ENCODE measurements around the gene MTFMT.

MTFMT gene

GRCh38 chr15:64981812-64982431, 47.5 kb downstream of the MTFMT start:
- no peak for DNase-seq

DNA sequence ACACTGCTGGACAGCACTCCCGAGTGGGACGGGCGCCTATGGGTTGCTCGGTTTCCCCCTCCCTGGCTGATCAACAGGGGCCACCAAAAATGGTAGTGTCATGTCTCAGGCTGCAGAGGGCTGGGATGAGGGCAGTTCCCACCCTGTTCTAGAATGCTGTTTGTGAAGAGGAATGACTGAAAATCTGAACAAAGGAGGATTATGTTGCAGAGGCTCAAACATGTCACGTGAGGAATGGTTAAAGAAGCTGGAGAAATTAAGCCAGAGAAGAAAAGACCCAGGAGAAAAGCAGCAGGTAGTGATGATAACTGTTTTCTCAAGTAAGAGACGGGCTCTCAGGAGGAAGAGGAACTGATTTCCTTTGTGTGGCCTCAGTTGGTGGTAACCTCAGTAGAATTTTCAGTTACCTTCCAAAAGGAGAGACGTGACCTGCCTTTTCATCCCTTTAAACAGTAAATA, 50.2 kb downstream of the MTFMT start:
- DNase-seq, result no peak

DNA sequence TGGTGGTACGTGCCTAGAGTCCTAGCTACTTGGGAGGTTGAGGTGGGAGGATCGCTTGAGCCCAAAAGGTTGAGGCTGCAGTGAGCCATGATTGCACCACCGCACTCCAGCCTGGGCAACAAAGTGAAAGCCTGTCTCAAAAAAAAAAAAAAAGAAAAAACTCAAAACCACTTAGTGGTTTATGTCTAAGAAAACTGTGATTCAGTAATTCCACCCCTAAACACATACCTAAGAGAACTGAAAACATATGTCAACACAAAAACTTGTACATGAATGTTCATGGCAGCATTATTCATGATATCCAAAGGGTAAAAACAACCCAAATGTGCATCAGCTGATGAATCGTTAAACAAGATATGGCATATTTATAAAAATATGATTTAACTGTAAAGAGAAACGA, 54.0 kb downstream of the MTFMT start:
- no peak for DNase-seq

DNA sequence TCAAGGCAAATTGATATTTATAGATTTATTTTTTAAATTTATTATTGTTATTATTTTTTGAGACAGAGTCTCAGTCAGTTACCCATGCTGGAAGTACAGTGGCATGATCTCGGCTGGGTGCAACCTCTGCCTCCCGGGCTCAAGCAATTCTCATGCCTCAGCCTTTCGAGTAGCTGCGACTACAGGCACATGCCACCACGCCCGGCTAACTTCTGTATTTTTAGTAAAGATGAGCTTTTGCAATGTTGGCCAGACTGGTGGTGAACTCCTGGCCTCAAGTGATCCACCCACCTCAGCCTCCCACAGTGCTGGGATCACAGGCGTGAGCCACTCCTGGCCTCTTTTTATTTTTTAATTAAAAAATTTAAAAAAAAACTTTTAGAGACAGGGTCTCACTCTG, 58.7 kb downstream of the MTFMT start:
- no peak for DNase-seq

- DNase-seq, result no peak
These were observed 60.0 kb downstream of the MTFMT start for GRCh38 chr15:64969401-64969800.

GRCh38 chr15:64961013-64961412, 68.4 kb downstream of the MTFMT start:
- no peak for DNase-seq

- no peak for DNase-seq
These were observed 69.3 kb downstream of the MTFMT start for GRCh38 chr15:64960153-64960552.

DNA sequence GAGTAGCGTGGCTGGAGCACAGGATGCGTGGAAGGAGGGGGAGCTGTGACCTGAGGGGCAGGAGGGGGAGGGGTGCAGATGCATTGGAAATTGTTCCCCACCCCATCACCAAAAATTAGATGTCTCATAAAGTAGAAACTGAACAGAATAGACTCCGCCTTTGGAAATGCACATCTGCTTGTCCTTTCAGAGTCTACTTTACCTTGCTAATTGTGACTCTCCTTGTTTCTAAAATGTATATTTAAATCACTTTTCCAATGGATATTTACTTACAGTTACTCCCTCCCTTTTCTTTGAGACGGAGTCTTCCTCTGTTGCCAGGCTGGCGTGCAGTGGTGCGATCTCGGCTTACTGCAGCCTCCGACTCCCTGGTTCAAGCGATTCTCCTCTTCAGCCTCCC, 70.3 kb downstream of the MTFMT start:
- no peak for DNase-seq

DNA sequence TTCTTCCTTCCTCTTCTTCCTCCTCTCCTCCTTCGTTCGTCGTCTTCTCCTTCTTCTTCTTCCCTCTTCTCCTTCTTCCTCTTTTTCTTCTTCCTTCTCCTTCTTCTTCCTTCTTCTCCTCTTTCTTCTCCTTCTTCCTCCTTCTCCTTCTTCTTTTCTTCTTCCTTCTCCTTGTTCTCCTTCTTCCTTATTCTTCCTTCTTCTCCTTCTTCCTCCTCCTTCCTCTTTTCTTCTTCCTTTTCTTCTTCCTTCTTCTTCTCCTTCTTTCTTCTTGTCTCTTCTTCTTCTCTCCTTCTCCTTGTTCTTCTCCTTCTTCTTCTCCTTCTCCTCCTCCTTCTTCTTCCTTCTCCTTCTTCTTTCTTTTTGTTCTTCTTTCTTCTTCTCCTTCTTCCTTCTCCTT, 75.0 kb downstream of the MTFMT start:
- DNase-seq, result no peak

GRCh38 chr15:64951777-64952418, 77.5 kb downstream of the MTFMT start:
- DNase-seq, result no peak

All from stimulated activated CD4-positive, alpha-beta T cell treated with anti-CD3 and anti-CD28 coated beads, Interleukin-12 subunit alpha, Interleukin-12 subunit beta, amount 100 ng/mL, for 4 hours (primary cell).